Activated CD8-positive, alpha-beta T cell treated with anti-CD3 and anti-CD28 coated beads for 36 hours (primary cell): ENCODE results near the gene PBX3. TPM values are rescaled to one million over a fixed set of nuclear protein-coding genes. Genes with fewer than 3 reads are reported as not detected.

Experiments
- ATAC-seq: fragments of 200-7000 bp; cut with Tn5 transposase; one replicate; pipeline ENCODE4 v1.10.0; 2021; ENCODE audit warnings: mild to moderate bottlenecking, moderate library complexity
- CTCF ChIA-PET: fragments of 350-600 bp; sonication (Branson Sonifier 250); formaldehyde crosslinking; loops from one replicate; lab custom pipeline; 2021; ENCODE audit warnings: antibody characterized with exemption; lab: Charles Lee
- POLR2A ChIA-PET: fragments of 350-600 bp; sonication (Branson Sonifier 250); formaldehyde crosslinking; loops from one replicate; lab custom pipeline; 2021; ENCODE audit warnings: antibody characterized with exemption; lab: Charles Lee
- DNase-seq: peaks from one replicate; pipeline ENCODE4 v3.0.0-alpha.2; 2020
- H3K27ac Mint-ChIP-seq: one replicate; pipeline ENCODE4 v1.8.0; 2021; ENCODE audit warnings: mild to moderate bottlenecking, mixed read lengths
- H3K27me3 Mint-ChIP-seq: one replicate; pipeline ENCODE4 v1.8.0; 2021; ENCODE audit warnings: mixed read lengths
- H3K36me3 Mint-ChIP-seq: one replicate; pipeline ENCODE4 v1.8.0; 2021; ENCODE audit warnings: low read depth, mixed read lengths
- H3K4me1 Mint-ChIP-seq: one replicate; pipeline ENCODE4 v1.8.0; 2021; ENCODE audit warnings: low read depth, mixed read lengths
- H3K4me3 Mint-ChIP-seq: one replicate; pipeline ENCODE4 v1.8.0; 2021; ENCODE audit warnings: mild to moderate bottlenecking, moderate library complexity, mixed read lengths
- H3K9me3 Mint-ChIP-seq: one replicate; pipeline ENCODE4 v1.8.0; 2021; ENCODE audit warnings: mixed read lengths
- CTCF ChIP-seq: fragments of 200-600 bp; IDR thresholded peaks from one replicate; pipeline ENCODE4 v1.8.0; 2022; ENCODE audit warnings: antibody characterized with exemption, mild to moderate bottlenecking
- intact Hi-C: fragments of 100-400 bp; cut with micrococcal nuclease; formaldehyde crosslinking; loops from one replicate; pipeline ENCODE4 v1.10.0; 2022
- total RNA-seq, 2 experiments: library from RNA; stranded (reverse); gene quantifications; one replicate each; pipeline ENCODE4 v1.2.3, GENCODE V29; 2021

The PBX3 gene
- total RNA-seq, 2 experiments from 2014 or later: 11.5 to 14.1 TPM

- ChIA-PET CTCF (no interaction called here), POLR2A (interaction anchor here (1.3 kb wide), 1 partner anchor 22 kb away, joined by 3 read pairs; no protein-coding TSS in a partner anchor)
- Mint-ChIP-seq H3K27ac (no peak overlapping the region), H3K4me3 (no peak overlapping the region), H3K27me3 (no peaks in the 10 kb centered on the region), H3K36me3 (no peaks in the 10 kb centered on the region), H3K9me3 (no peaks in the 10 kb centered on the region), H3K4me1 (peaks cover 13% of the 10 kb centered on the region)
- DNase-seq: no peak
- ATAC-seq: no peak
- intact Hi-C loops: no loop called here
- no peak for TF ChIP-seq CTCF
Observed at GRCh38 chr9:125852386-125852785, 105.2 kb downstream of the PBX3 start.

DNA sequence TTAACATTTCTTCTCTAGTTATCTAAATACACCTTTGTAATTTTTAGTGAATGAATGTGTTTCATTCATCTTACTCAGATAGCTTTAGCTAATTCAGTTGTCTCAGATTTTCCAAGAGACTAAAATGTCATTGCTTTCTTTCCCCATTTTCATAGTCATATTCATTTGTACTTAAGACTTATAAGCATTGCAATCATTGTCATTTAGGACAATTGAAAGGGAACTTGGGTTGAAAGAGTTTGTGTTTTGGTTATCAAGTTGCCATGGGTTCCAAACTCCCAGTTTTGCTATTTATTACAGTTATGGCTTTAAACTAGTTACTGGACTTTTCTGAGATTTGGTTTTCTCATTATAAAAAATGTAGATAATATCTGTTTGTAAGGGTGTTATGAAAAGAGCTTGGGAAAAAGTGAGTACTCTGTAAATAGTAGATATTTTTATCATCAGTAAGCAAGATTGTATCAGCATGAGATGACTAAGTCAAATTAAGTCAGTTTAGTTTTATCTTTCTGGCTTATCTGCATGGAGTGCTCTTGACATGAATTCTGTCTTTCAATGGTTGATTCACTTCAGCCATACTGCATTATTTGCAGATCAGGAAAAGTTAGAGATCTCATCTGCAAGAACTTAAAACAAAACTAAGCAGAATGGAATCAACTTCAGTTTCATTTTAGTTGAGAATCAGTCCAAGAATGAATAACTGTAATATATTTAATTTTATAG is 107.5 kb downstream of the PBX3 start:
- H3K4me3 Mint-ChIP-seq: no peak overlapping the region
- no peak for TF ChIP-seq CTCF
- no peak for DNase-seq
- H3K27ac Mint-ChIP-seq: no peak overlapping the region
- H3K27me3 Mint-ChIP-seq: no peaks in the 10 kb centered on the region
- H3K36me3 Mint-ChIP-seq: no peaks in the 10 kb centered on the region
- ChIA-PET CTCF (interaction anchor here (1.2 kb wide), 1 partner anchor 296 kb away, joined by 4 read pairs; no protein-coding TSS in a partner anchor), POLR2A (no interaction called here)
- no peaks in the 10 kb centered on the region for H3K9me3 Mint-ChIP-seq
- intact Hi-C loops: no loop called here
- H3K4me1 Mint-ChIP-seq: peaks cover 13% of the 10 kb centered on the region
- ATAC-seq: no peak

GRCh38 chr9:125856331-125856730 is 109.2 kb downstream of the PBX3 start:
- Mint-ChIP-seq H3K4me1 (peaks cover 17% of the 10 kb centered on the region), H3K9me3 (peaks cover 2% of the 10 kb centered on the region), H3K4me3 (no peak overlapping the region), H3K27ac (no peak overlapping the region), H3K27me3 (no peaks in the 10 kb centered on the region), H3K36me3 (peaks cover 2% of the 10 kb centered on the region)
- ChIA-PET CTCF (no interaction called here), POLR2A (no interaction called here)
- DNase-seq (no peak), ATAC-seq (no peak)
- no peak for TF ChIP-seq CTCF
- intact Hi-C loops: no loop called here

DNA sequence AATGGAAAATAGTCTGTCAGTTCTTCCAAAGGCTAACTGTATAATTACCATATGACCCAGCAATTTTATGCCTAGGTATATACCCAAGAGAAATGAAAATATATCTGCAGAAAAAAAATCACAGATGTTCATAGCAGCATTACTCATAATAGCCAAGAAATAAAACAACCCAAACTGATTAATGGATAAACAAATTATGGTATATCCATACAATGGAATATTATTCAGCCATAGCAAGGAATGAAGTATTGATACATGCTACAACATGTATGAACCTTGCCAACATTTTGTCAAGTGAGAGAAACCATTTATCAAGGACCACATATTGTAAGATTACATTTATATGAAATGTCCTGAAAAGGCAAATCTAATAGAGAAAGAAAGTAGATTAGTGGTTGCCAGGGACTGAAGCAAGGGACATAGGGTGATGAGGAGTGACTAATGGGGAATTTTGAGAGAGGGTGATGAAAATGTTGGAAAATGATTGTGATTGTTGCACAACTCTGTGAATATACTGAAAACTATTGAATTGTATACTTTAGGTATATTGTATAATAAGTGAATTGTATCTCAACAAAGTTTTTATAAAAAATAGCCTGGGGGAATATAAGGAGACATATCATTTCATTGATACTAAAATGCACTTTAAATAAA is 114.4 kb downstream of the PBX3 start:
- Mint-ChIP-seq H3K9me3 (peaks cover 5% of the 10 kb centered on the region), H3K36me3 (peaks cover 4% of the 10 kb centered on the region), H3K27me3 (no peaks in the 10 kb centered on the region), H3K4me3 (no peak overlapping the region), H3K27ac (no peak overlapping the region), H3K4me1 (peaks cover 12% of the 10 kb centered on the region)
- no peak for DNase-seq
- ChIA-PET CTCF (no interaction called here), POLR2A (no interaction called here)
- no peak for TF ChIP-seq CTCF
- ATAC-seq: no peak
- intact Hi-C loops: no loop called here

GRCh38 chr9:125863923-125864322 is 116.8 kb downstream of the PBX3 start:
- H3K36me3 Mint-ChIP-seq: peaks cover 4% of the 10 kb centered on the region

More at GRCh38 chr9:125863923-125864322, 116.8 kb downstream of the PBX3 start:
- ATAC-seq (no peak), DNase-seq (no peak)
- ChIA-PET POLR2A (no interaction called here), CTCF (no interaction called here)
- Mint-ChIP-seq H3K9me3 (peaks cover 5% of the 10 kb centered on the region), H3K4me1 (peaks cover 12% of the 10 kb centered on the region), H3K27me3 (no peaks in the 10 kb centered on the region), H3K27ac (no peak overlapping the region), H3K4me3 (no peak overlapping the region)
- intact Hi-C loops: no loop called here
- no peak for TF ChIP-seq CTCF
